GM21737 (cell line): ENCODE measurements around the gene KDF1.
"Not testable (repeated sequence)": the region's sequence is repeated elsewhere in the genome, so short reads cannot be mapped to it uniquely, and the experiment has no call there.

Experiments used
- ATAC-seq: cut with Tn5 transposase; IDR thresholded peaks from one replicate; pipeline ENCODE4 v1.9.1; 2021; ENCODE audit warnings: mild to moderate bottlenecking, moderate library complexity; ENCODE audit not compliant: unreplicated experiment

The KDF1 gene

GRCh38 chr1:26994787-26995517 is 34.7 kb upstream of the KDF1 start:
- ATAC-seq = no peak

- ATAC-seq = no peak
These were observed 33.9 kb upstream of the KDF1 start for GRCh38 chr1:26994020-26994786.

- ATAC-seq = no peak
These were observed 33.2 kb upstream of the KDF1 start, which contains the start of gene TRNP1 for GRCh38 chr1:26993237-26994019. TRNP1 (plus strand) TSS chr1:26993692; CDS start chr1:26993787, 95 bp downstream.

GRCh38 chr1:26991310-26992116 is 31.2 kb upstream of the KDF1 start:
- no peak for ATAC-seq

GRCh38 chr1:26989403-26990109 is 29.3 kb upstream of the KDF1 start:
- not testable (repeated sequence) for ATAC-seq

- no peak for ATAC-seq
These were observed 26.4 kb upstream of the KDF1 start for GRCh38 chr1:26986658-26987057.

- no peak for ATAC-seq
These were observed 24.0 kb upstream of the KDF1 start for GRCh38 chr1:26984291-26984690.

- ATAC-seq = no peak
These were observed 23.6 kb upstream of the KDF1 start for GRCh38 chr1:26983863-26984262.

- no peak for ATAC-seq
These were observed 21.0 kb upstream of the KDF1 start for GRCh38 chr1:26981146-26981846.

GRCh38 chr1:26978901-26979300 is 18.6 kb upstream of the KDF1 start:
- ATAC-seq = no peak

GRCh38 chr1:26976621-26977510 is 16.6 kb upstream of the KDF1 start:
- no peak for ATAC-seq

GRCh38 chr1:26972821-26973220 is 12.6 kb upstream of the KDF1 start:
- no peak for ATAC-seq

GRCh38 chr1:26972390-26972789 is 12.1 kb upstream of the KDF1 start:
- no peak for ATAC-seq

GRCh38 chr1:26971590-26971989 is 11.3 kb upstream of the KDF1 start:
- ATAC-seq = no peak

- no peak for ATAC-seq
These were observed 10.5 kb upstream of the KDF1 start for GRCh38 chr1:26970810-26971209.

- ATAC-seq = no peak
These were observed 5.4 kb upstream of the KDF1 start for GRCh38 chr1:26965628-26966027.

- ATAC-seq = no peak
These were observed 4.9 kb upstream of the KDF1 start for GRCh38 chr1:26965213-26965612.

- no peak for ATAC-seq
These were observed 1.6 kb upstream of the KDF1 start for GRCh38 chr1:26961826-26962225.

GRCh38 chr1:26960625-26960966 is 328 bp upstream of the KDF1 start:
- no peak for ATAC-seq
